GM19468 (cell line): ENCODE data around the gene L2HGDH.
A peak's percentile ranks its signal among the peaks of the same experiment; 100 is the strongest.

Source experiments
- ATAC-seq: cut with Tn5 transposase; IDR thresholded peaks from one replicate; pipeline ENCODE4 v1.9.1; 2021; ENCODE audit warnings: mild to moderate bottlenecking, moderate library complexity, moderate number of reproducible peaks; ENCODE audit not compliant: unreplicated experiment; ENCODE audit errors: extremely low read depth

L2HGDH gene

DNA sequence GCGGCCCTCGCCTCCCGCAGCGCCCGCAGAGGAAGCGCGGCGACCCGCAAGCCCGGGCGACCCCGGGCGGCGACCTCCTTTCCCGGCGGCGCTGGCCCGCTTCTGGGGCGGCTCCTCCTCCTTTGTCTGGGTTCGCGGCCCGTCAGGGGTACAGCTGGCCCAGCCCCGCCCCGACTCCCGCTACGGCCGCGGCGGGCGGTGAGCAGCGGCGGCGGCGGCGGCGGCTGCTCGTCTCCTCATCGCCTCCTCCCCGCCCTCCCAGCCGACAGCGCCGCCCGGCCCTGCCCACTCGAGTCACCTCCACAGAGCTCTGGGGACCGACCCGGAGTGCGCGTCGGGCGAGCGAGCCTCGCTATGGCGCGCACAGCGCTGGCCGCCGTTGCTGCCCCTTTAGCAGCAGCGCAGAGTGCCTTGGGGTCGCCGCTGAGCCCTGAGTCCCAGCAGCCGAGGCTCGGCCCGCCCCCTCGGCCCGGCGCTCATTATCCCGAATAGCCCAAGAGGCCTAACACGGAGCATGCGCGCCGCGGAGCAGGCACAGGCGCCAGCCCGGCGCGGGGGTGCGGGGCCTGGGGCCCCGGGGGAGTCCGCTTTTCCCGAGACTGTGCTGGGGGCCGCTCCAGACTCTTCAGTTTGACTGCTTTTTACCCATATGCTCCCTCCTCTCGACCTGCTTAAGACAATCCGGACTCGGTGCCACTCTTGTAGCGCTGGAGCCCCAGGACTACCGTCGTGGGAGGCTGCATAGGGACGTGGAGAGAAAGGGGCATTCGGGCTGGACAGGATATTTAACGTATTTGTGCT lies 80.4 kb downstream of the L2HGDH start, which contains the start of gene SOS2:
Gene SOS2 (minus strand): TSS at position 104 of the 801 bp plus-strand sequence. CDS start 295 bp downstream, outside the sequence.
- ATAC-seq, result peak; percentile 79

DNA sequence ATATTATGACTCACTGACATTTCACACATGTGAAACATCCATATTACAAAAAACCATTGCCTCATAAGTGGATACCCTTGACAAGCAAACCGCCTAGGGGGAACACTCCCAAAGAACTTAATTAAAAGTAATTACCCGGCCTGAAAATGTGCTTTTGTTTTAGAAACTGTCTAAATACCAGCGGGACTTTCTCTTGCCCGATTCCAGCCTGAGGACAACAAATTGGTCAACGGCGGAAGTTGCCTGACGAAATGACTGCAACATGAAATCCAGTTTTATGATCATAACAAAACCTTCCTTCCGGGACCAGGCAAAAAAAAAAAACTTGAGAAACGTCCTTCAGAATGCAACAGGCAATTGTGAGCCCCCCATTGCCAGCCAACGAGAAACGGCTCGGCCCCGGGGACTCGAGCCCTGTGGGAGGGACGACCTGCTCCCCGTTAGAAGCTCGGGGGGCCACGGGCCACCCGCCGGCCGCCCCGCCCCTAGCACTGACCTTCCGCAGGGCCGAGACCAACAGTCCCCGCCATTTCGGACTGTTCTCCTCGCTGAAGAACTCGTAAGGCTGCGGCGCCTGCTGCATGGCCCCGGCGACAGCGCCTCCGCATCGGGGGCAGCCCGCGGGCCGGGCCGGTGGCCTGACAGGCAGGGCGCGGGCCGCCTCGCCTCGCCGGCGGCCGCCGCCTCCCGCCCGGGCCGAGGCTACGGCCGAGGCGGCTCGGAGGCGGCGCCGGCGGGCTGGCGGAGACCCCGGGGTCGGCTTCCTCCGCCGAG lies 81.1 kb downstream of the L2HGDH start:
- peak; percentile 11 for ATAC-seq

DNA sequence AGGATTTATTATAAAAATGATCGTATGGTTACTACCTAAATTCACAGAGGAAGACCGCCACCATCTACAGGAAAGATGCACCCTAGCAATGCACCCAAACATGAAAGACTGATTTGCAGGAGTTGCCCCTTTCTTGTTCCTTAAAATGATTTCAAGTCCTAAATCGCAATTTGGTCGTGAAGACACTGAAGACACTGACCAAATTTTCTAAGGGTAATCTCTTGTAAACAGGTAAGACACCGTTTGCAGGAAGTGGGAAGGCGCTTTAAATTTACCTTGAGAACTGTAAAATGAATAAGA lies 81.7 kb downstream of the L2HGDH start:
- no peak for ATAC-seq

DNA sequence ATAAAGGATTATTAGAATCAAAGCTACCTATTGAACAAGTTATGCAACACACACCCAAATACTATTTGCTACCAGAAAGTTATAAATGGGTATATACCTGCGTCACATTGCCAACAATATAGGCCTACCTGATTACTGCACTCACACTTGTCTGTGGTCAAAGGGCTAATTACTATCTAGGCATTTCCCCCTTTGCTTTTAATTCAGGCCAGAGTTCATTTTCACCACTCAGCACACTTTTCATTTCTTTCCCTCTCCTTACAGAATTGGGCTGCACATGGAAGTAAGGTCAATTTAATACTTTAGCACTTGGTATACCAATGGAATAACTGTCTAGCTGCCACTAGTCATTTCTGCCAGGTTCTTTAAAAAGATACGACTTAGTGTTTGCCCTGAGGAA lies 82.3 kb downstream of the L2HGDH start:
- no peak for ATAC-seq

DNA sequence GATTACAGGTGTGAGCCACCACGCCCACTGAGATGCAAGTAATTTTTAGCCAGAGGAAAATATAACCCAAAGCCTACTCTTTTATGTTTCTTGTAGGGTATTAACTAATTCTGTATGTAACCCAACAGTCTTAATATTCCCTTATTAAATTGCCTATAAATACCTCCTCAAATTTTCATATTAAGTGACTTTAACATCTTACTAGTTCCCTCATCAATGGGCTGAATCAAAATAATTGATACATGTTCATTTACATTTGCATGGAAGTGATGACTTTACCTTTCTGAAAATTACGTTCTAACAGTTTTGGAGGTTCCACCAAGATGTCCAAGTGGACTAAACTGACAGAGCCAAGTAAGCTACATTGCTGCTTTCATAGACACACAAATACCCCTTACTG lies 83.7 kb downstream of the L2HGDH start:
- no peak for ATAC-seq

DNA sequence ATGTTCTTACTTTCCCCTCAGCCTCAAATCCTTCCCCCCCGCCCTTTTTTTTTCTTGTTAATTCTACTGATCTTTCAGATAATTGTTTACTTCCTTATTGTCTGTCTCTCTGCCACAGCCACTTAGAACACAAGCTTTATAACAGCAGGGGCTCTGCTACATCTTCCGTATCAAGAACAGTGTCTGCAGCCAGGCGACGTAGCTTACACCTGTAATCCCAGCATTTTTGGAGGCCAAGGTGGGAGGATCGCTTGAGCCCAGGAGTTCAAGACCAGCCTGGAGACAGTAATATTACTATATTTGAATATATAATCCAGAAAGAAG lies 86.1 kb downstream of the L2HGDH start:
- no peak for ATAC-seq

DNA sequence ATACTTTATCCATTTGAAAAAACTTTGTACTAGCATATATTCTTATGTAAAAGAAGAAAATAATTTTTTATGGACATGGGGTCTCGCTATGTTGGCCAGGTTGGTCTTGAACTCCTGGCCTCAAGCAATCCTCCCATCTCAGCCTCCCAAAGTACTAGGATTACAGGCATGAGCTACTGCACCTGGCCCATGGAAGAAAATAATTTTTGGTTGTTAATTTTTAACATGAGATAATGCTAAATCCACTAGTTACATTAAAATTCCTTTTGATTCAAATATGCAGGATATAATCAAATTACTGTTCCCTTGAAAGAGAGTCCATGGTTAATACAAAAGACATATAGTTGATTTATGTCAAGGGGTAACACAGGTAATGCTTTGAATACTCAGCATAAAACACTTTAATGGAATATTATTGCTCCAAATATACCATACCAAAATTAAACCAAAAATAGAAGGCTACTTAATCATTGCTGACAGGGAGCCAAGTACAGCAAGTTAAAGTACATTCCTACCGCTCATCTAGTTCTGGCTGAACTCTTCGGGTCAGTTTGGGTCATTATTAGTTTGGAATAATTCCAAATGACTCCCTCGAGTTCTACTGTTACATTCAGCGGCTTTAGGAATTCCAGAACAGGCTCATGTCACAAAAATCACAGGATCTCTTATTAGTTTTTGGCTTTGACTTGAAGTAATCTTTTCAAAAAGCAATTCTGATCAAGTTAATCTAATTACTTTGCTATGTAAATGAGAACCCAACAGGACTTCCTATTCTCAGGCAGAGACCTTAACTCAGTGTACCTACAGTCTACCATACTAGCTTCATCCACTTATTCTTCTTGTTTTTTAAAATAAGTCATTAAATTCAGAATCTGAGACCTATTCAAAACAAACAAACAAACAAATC lies 86.7 kb downstream of the L2HGDH start:
- ATAC-seq, result no peak

DNA sequence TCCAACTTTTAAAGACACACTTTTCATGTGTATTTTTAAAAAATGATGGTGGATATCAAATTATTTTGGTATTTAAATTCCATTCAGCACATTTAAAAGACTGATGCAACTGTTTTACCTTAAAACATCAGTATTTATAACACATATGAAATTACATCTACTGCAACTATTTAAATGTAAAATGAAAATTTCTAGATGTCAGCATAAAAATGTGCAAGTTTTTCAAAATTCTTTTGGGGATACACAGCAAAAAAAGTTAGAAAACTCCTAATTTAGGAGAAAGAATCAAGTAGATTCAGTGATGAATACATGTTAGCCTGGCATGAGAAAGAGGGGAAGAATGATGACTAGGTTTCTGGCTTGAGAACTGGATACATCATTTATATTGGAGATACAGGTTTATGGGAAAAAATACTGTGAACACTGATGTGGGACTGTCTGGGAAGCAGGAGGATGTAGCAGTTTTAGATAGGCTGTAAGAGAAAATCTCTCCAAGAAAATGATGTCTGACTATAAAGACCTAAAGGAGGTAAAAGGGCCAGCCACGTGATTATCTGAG lies 89.9 kb downstream of the L2HGDH start:
- ATAC-seq, result no peak

DNA sequence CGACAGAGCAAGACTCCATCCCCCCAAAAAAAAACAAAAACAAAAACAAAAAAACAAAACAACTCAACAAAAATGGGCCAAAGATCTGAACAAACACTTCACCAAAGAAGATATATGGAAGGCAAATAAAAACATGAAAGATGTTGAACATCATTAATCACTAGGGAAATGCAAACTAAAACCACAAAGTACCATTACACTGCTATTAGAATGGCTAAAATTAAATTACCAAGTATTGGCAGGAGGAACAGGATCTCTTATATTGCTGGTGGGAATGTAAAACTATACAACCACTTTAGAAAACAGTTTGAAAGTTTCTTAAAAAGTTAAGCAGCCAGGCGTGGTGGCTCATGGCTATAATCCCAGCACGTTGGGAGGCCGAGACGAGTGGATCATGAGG lies 93.5 kb downstream of the L2HGDH start:
- no peak for ATAC-seq

DNA sequence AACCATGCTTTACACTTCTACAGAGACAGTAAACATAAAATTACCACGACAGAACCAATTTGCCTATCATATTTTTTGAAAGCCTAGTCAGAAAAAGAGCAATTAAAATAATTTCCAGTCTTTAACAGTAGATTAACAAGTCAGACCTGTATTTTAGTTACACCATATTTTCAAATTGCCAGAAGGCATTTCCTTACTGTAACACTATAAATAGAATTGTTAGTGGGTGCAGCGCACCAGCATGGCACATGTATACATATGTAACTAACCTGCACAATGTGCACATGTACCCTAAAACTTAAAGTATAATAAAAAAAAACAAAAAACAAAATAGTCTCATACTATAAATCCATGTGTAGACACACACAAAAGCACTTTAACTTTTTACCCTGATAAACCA lies 96.6 kb downstream of the L2HGDH start:
- no peak for ATAC-seq

DNA sequence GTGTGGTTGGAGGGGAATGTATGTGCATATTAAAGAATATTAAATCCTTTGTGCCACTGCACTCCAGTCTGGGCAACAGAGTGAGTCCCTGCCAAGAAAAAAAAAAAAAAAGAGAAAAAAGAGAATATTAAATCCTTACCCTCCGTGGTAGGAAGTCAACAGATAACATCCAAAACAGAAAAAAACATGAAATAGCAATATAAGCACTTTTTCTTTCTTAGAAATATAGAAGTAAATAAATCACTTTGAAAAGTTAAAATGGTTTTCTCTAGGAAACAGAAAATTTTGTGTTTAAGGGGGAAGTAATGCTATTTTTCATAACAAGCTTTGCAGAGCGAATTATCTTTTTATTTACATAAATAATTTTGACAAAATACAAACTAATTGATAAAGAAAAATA lies 98.2 kb downstream of the L2HGDH start:
- ATAC-seq, result no peak

DNA sequence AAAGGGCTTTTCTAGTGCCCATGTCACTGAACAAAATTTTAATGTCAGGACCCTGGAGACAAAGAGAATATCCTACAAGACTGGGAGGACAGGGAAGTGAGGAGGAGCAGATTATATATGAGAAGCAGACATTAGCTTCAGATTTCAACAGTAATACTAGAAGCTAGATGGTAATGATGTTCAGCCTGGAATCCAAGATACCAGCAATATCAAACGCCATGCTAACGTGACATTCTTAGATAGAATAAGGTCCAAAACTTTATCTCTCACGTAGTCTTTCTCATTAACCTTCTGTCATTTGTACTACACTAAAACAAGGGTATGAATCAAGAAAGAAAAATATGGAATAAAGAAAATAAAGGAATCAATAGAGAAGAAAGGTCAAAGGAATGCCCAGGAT lies 99.3 kb downstream of the L2HGDH start:
- ATAC-seq, result no peak

DNA sequence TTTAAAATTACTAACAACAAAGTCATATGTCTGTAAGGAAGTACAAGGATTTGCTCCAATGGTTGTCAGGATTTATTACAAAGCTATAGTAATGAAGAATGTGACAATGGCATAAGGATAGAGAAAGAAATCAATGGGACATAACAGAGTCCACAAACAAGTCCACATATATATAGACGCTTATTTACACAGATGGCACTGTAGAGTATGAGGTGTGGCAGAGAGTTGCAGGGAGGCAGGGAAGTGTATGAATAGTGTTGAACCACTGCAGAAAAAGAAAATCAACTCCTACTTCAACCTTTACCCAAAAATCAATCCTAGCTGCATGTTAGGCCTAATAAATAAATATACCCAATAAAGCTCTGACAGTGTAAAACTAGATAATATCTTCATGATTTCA lies 102.0 kb downstream of the L2HGDH start:
- no peak for ATAC-seq

DNA sequence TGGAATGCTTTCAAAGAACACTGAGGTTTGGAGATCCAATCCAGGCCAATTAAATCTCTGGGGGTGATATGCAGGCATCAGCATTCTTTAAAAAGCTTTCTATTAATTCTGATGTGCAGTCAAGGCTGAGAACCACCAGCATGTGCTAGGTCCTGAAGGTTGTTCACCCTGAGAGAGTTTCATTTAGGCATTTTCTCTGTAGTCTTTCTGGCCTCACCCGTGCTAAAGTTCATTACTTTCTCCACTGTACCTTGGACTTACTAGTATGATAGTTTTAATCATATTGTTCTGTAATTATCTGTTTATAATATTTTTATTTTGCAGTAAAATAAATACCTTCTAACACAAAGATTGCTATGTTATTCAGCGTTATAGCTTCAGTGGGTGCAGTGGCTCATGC lies 113.5 kb downstream of the L2HGDH start:
- ATAC-seq, result no peak

DNA sequence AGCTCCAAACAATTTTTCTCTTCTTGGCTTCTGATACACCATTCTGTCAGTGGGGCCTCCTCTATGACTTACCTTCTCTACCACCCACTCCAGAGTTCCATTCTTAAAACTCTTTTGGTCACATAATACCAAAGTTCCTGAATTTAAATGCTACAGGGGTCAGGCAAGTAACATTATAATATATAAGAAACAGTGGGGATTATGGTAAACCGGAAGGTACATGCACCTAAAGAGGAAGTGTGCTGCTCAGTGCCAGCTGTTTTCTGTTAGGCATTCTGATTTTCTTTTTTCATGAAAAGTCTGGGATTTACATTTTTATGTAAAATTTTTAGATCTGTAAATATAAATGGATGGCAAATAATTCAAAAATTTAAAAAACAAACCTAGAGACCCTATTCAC lies 120.5 kb downstream of the L2HGDH start:
- no peak for ATAC-seq
